GM19025 (cell line): ENCODE data around the gene PLXDC1.
A peak's percentile ranks its signal among the peaks of the same experiment; 100 is the strongest.
"Not testable (repeated sequence)": the region's sequence is repeated elsewhere in the genome, so short reads cannot be mapped to it uniquely, and the experiment has no call there.

Experiments
- ATAC-seq: cut with Tn5 transposase; IDR thresholded peaks from one replicate; pipeline ENCODE4 v1.9.1; 2021; ENCODE audit warnings: mild to moderate bottlenecking, low read depth, moderate library complexity; ENCODE audit not compliant: unreplicated experiment

The PLXDC1 gene

GRCh38 chr17:39131616-39132015 is 19.8 kb downstream of the PLXDC1 start:
- ATAC-seq: no peak

- ATAC-seq: no peak
Observed at GRCh38 chr17:39130205-39130604, 21.2 kb downstream of the PLXDC1 start.

GRCh38 chr17:39129544-39129943 is 21.9 kb downstream of the PLXDC1 start:
- ATAC-seq: not testable (repeated sequence)

GRCh38 chr17:39126436-39126835 is 25.0 kb downstream of the PLXDC1 start:
- no peak for ATAC-seq

- ATAC-seq: no peak
Observed at GRCh38 chr17:39125143-39125875, 26.1 kb downstream of the PLXDC1 start.

GRCh38 chr17:39123627-39124026 is 27.8 kb downstream of the PLXDC1 start:
- no peak for ATAC-seq

GRCh38 chr17:39122991-39123390 is 28.4 kb downstream of the PLXDC1 start:
- no peak for ATAC-seq

GRCh38 chr17:39121919-39122318 is 29.5 kb downstream of the PLXDC1 start:
- ATAC-seq: not testable (repeated sequence)

GRCh38 chr17:39118674-39119419 is 32.6 kb downstream of the PLXDC1 start:
- peak; percentile 53 for ATAC-seq

- ATAC-seq: no peak
Observed at GRCh38 chr17:39116224-39116623, 35.2 kb downstream of the PLXDC1 start.

GRCh38 chr17:39115135-39115534 is 36.3 kb downstream of the PLXDC1 start:
- ATAC-seq: no peak

GRCh38 chr17:39114723-39115122 is 36.7 kb downstream of the PLXDC1 start:
- ATAC-seq: no peak

GRCh38 chr17:39113871-39114270 is 37.6 kb downstream of the PLXDC1 start:
- ATAC-seq: no peak

GRCh38 chr17:39110435-39111136 is 40.9 kb downstream of the PLXDC1 start:
- ATAC-seq: no peak

GRCh38 chr17:39108461-39109375 is 42.7 kb downstream of the PLXDC1 start:
- ATAC-seq: no peak

GRCh38 chr17:39107973-39108372 is 43.5 kb downstream of the PLXDC1 start:
- no peak for ATAC-seq

GRCh38 chr17:39107155-39107554 is 44.3 kb downstream of the PLXDC1 start:
- ATAC-seq: no peak

- no peak for ATAC-seq
Observed at GRCh38 chr17:39105705-39106104, 45.7 kb downstream of the PLXDC1 start.

- ATAC-seq: no peak
Observed at GRCh38 chr17:39104657-39105056, 46.8 kb downstream of the PLXDC1 start.

GRCh38 chr17:39104046-39104445 is 47.4 kb downstream of the PLXDC1 start:
- no peak for ATAC-seq
